GM19455 (cell line): ENCODE data around the gene UNKL.

Source experiments
- ATAC-seq: cut with Tn5 transposase; IDR thresholded peaks from one replicate; pipeline ENCODE4 v1.9.1; 2021; ENCODE audit not compliant: unreplicated experiment

The UNKL gene, protein sequence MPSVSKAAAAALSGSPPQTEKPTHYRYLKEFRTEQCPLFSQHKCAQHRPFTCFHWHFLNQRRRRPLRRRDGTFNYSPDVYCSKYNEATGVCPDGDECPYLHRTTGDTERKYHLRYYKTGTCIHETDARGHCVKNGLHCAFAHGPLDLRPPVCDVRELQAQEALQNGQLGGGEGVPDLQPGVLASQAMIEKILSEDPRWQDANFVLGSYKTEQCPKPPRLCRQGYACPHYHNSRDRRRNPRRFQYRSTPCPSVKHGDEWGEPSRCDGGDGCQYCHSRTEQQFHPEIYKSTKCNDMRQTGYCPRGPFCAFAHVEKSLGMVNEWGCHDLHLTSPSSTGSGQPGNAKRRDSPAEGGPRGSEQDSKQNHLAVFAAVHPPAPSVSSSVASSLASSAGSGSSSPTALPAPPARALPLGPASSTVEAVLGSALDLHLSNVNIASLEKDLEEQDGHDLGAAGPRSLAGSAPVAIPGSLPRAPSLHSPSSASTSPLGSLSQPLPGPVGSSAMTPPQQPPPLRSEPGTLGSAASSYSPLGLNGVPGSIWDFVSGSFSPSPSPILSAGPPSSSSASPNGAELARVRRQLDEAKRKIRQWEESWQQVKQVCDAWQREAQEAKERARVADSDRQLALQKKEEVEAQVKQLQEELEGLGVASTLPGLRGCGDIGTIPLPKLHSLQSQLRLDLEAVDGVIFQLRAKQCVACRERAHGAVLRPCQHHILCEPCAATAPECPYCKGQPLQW

DNA sequence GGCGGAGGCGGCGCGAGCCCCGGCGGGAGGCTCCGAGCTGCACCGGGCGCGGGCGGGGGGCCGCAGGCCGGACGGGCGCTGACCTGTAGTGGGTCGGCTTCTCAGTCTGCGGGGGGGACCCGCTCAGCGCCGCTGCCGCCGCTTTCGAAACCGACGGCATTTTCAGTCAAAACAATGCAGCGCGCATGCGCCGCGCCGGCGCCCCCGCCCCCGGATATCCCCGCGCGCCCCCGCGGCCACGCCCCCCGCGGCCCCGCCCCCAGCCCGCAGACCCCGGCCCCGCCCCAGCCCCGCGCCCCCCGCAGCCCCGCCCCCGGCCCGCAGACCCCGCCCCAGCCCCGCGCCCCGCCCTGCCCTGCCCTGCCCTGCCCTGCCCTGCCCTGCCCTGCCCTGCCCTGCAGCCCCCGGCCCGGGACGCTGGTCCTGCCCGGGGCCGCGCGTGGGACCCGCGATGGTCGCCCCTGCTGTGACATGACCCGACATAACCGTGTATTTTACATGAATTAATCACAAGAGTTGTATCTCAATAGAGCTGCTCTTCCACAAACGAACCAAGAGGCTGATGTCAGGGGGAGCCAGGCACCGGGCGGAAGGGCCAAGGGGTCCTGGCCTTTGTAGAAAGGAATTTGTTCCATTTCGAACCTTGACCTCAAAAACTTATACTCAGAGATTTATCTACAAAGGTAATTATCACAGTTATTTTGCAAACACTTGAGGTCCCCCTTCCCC, at the start of gene UNKL:
Gene UNKL (minus strand): TSS at position 173 of the 729 bp plus-strand sequence. CDS start 13 bp downstream, at position 160.
- peak; percentile 43 for ATAC-seq

DNA sequence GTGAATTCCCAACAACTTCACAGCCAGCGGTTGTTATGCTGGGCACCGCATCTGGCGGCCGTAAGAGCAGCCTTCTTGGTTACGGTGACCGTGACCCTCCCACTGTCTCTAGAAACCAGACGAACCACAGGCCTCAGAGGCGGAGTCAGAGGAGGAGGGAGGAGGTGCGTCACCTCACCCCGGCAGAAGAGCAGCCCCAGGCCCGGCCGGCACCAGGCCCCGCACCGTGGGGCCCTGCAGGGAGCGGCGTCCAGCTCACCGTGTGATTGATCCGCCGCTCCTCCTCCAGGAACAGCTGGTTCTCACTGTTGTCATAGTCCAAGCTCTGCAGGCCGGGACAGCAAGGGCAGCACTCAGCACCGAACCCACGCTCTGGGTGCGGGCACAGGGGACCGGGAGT, 46.6 kb upstream of the UNKL start:
- ATAC-seq: no peak

DNA sequence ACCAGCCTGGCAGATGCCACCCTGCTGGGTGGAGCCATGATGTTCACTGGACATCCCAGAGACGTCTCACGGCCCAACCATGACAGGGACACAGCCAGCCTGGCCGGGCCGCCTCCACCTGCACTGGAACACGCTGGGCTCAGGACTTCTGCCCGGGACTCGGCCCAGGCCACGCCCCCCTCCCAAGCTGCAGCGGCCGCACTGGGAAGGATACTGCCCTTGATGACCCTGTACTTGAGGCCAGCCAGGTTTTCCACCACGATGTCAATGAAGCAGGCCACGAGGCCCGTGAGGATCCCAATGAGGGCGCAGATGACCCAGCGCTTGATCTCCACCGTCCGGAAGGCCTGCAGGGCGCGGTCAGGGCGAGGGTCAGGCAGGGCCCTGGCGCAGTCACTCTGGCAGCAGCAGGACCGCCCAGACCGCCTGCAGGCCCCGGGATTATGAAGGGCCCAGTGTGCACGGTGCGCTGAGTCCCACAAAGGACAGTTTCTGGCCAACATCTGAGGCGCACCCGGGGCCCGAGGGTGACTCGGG, 46.2 kb upstream of the UNKL start:
- no peak for ATAC-seq

DNA sequence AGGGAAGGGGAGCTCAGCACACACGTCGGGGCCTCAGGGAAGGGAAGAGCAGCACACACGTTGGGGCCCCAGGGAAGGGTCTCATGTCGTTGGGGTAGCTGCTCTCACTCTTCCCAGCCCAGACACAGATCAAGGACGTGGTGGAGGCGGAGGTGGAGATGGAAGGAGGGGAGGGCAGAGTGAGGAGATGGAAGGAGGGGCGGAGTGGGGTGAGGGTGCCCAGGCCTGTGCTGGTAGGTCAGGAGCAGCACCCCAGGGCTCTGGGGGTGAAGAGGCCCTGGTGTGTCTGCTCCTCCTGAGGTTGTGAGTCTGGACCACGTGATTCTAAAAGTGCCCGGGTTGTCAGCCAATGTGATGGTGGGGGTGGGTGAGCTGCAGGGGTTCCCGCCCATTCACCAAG, 45.5 kb upstream of the UNKL start:
- ATAC-seq: no peak

DNA sequence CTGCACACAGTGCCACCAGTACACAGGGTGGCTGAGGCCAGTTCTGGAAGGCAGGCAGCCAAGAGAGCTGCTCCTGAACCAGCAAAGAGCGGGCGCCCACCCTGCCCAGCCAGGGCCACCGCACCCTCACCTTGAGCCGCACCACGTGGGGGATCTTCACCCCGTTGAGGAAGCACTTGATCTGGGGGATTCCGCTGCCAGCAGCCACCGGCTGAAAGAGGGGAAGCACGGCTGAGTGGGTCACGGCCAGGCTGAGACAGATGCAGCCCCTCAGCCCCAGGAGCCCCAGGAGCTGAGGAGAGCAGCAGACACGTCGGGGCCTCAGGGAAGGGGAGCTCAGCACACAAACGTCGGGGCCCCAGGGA, 44.5 kb upstream of the UNKL start:
- ATAC-seq: no peak

DNA sequence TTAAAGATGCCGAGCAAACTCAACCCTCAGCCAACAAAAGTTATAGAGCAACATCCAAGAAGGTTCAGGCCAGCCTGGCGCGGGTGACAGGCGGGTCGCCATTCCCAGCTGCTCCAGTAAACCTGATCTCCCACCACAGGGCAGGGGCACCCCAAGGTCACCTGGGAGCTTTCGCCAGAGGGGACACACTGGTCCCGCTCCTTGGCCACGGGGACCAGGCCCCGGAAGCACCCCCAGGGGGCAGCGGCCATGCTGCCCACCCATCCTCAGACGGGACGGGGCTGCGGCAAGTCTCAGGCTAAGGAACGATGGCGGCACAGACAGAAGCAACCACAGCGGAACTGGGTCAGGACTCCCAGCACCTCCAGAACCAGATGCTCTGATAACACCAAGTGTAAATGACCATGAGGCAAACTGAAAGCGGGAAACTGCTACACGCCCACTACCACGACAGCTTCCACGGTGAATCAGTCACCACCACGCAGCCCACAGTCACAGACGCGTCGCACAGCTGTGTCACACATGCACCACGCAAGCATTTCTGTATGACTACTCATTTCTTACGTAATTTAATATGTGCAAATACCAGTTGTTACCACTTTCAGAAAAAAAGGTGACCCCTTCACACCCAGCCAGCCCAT, 44.0 kb upstream of the UNKL start:
- no peak for ATAC-seq

DNA sequence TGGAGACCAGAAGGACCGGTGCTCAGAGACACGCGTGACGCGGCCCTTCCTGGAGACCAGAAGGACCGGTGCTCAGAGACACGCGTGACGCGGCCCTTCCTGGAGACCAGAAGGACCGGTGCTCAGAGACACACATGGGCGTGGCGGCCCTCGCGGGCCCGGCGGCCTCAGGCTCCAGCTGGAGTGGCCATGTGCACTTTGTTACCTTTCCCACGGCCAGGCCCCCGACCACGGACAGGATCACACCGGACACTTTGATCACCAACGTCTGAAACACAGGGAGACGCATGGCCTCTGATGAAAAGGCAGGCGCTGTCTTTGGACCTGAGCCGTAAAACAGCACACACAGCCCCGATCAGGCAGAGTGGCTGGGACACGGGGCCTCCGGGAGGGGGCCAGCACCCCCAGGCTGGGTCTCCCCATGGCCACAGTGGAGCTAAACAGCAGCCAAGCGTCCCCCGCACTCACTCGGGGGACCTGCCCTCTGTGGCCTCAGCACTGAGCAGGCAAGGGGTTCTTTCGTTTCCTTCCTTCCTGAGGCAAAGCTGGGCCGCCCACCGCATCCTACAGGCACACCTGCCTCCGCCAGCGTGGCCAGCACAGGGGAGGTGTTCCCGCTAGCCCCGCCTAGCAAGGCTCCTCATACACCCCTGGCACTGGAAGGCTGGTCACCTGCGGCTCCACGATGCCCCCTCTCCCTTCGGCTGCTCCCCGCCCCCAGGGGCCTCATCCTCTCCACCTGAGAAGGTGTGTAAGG, 43.2 kb upstream of the UNKL start:
- ATAC-seq: no peak

DNA sequence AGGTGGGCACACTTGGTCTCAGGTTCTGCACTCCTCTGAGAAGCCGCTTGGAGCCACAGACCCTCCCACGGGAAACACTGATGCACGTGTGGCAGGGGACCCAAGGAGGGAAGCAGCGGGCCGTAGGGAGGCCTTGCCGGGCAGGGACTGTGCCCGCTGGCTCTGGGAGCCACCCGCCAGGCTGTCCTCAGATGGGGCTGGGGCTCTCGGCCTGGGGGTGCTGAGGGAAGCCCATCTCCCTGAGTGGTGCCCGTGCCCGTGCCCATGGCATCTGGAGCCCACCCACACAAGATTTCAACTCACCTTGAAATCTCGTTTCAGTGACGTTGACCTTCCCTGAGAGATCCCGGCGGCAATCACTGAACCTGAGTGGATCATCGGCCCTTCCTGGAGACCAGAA, 42.4 kb upstream of the UNKL start:
- ATAC-seq: no peak

DNA sequence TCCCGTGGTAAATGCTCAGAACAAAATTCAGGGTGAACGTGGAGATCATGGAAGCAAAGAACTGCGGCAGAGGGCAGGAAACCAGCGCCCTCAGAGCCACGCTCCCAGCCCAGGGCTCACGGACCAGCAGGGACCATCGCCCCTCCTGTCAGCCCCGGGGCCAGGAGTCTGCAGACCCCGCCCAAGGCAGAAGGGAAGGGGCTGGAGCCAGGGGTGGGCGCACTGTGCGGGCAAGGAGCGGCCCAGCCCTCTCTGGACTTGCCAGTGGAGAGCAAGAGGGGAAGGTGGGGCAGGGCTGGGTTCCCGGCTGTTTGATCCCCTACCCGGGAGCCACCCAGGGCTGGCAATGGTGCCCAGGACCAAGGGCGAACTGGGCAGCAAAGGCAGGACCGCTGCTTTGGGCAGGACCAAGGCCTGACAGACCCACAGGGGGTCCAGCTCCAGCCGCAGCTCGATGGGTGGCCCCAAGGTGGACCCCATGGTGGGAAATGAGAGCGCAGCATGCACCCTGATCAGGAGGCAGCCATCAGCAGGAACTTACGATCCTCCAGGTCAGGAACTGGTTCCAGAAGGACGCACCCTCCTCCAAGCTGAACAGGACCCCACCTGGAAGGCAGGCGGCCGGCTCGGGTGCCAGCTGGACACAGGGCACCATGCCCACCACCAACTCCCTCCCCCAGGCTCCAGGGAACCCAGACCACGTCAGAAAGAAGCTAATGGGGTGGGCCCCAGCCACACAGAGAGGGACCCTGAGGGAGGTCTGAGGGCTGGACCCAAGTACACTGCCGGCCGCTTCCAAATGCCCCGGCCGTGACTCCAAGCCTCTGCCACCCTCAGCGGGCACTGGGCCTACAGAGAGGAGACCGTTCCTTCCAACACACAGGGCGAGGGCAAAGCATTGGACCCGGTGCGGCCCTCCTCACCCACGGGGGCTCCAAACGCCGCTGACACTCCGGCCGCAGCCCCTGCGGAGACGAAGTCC, 41.0 kb upstream of the UNKL start:
- no peak for ATAC-seq

DNA sequence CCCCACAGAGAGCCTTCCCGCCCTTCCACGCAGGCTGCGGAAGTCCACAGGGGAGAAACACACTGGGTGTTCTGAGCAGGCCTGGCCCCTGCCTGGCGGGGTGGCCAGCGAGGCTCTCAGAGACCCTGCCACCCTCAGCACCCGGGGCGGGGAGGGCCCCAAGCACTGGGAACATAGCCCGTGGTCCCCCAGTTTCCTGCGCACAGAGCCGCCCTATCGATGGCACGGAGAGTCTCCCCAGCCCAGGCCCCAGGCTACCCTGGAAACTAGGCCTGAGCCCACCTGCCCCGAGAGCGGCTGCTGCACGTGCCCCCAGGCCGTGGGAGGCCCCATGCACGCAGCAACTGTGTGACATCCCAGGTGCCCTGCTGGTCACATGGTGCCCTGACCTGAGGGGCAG, 40.1 kb upstream of the UNKL start:
- ATAC-seq: no peak

DNA sequence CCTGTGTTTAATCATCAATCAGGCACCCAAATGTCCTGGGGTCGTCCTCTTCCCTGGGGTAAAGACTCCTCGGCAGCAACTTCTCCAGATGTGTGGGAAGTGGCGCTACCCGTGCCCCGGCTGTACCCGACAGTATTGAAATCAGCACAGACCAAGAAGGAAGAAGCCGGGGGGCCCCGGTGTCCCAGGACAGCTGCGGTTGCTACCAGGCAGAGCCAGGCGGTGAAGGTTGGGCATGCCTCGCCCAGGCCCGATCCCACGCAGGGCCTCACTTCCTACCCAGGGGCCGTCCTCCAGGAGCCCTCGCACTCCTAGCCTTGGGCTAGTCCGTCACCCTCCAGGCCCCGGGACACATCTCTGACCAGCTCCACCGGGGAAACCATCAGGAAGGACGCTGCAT, 38.8 kb upstream of the UNKL start:
- ATAC-seq: no peak

DNA sequence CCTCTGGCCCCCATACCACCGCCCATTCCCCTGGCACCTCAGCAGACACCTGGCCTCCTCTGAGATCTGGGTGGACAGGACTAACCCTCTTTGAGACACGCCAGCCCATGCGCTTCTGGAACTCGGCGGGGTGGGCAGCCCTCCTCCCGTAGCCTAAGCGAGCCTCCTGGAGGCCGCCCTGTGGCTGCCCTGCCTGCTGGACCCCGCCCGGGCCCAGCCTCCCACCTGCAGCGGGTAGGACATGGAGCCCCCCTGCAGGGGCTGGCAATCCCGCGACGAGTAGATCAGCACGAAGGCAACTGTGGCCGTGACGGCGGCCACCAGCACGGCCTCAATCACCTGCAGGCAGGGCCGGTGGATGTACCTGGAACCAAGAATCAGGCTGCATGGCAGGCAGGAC, 38.0 kb upstream of the UNKL start:
- no peak for ATAC-seq

DNA sequence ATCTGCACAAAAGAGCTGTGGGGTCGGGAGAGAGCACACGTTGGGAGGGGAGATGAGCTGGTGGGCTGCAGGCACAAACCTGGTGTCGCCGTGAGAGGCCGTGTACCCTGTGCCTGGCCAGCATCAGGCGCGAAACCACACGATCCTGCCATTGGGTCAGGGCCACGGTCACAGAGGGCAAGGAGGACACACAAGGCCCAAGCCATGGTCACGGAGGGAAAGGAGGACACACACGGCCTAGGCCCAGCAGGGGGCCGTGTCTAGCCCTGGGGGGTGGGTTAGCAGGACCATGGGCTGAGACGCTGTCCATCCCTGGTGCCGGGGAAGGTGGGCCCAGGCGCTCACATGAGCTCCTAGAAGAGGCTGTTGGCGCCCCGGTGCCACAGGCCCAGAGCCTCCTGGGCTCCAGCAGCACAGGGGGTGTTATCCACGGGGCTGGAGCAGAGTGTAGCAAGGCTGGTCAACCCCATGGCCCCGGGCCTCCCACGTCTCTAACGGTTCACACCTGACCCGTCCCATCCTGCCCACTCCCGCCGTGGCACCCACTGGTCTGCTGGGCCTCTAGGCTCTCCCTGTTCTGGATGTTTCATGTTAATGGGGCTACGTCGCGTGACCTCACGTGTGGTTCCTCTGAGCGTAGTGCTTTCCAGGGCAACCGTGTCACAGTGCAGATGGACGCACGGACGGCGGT, 37.3 kb upstream of the UNKL start:
- no peak for ATAC-seq

DNA sequence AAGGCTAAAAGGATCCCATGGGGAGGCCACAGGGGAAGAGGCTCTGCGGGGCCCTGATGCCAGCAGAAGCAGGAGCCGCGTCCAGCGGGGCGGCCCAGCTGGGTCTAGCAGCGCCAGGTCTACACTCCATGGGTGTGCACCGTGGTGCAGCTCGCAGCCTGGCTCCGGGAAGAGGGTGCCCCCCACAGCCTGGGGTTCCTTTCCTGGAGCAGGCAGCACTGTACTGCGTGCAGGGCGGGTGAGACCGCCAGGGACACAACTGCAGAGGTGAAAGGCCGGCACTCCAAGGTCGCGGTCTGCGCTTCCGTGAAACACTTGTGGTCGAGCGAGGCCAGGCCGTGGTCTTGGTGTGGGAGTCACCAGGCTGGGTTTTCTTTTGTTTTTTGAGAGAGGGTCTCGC, 36.3 kb upstream of the UNKL start:
- ATAC-seq: no peak

DNA sequence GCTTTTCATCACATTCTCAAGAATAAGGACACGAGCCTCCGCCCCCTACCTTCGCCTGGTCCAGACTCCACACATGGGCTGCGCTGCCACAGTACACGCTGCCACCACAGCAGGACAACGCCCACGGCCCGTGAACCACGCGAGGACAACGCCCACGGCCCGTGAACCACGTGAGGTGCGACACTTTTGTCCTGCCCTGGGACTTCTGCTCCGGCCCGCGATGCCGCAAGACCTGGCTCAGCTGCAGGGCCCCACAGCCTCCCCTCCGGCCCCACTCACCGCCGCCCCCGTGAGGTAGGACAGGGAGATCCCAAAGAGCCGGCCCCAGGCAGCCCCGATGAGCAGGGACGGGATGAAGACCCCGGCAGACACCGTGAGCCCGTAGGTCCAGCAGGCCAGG, 35.7 kb upstream of the UNKL start:
- no peak for ATAC-seq

DNA sequence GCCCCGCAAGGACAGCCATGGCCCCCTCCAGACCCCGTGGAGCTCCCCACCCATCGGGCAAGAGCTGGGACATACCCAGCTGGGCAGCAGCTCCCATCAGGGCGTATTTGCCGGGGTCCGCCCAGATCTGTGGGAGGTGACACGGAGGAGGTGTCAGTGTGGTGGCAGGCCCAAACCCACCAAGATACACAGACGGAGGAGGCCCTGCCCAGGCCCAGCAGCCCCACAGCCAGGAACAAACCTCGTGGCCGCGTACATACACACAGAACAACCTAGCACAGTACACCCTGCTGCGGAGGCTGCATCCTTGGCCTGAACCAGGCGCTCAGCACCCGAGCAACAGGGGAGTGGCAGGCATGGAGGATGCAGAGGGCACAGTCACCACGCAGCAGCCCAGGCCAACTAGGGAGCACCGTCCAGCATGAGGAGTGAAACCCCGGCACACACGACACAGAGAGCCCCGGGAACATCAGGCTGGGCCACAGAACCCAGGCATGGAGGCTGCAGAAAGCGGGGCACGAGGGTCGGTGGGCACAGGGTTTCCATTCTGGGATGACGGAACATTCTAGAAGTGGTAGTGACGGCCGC, 34.8 kb upstream of the UNKL start:
- no peak for ATAC-seq

DNA sequence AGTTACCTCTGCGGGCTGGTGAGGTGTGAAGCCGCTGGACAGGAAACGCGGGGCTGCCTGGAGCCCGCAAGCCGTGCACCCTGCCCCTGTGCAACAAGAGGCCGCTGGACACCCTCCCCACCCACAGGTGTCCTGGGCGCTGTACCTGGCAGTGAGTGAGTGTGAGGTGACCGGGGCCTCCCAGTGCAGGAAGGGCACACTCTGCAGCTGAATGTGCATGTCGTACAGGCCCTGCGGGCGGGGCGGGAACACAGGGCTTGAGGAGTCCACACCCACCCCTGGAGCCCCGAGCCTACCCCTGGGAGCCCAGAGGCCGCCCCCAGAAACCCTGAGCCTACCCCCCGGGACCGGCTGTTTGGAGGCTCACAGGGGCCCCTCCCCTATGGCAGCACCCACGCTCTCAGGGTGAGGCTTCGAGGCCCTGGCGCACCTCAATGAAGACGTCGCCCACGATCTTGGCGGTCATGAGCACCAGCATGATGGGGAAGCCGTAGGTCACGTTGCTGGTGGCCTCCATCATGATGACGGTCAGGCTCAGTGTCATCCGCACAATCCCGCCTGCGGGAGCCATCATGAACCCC, 34.1 kb upstream of the UNKL start:
- ATAC-seq: no peak

DNA sequence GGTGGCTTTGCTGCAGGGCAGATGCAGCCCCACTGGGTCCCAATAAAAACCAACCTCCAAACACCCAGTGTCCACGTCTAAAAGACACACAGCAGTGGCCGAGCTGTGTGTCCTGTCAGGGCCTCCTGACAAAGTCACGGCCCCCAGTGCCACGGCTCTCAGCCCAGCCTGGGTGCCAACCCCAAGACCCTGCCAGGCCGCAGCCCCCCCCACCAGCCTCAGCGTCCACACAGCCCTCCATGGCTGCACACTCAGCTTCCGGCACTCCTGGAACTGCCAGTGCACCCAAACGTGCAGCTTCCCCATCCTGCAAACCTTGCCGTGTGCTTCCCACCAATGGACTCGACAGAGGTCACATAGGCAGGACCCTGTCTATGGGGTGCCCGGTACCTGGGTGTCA, 33.5 kb upstream of the UNKL start:
- no peak for ATAC-seq
